Astrocyte of the spinal cord (primary cell): Measurements from ENCODE around the gene C2CD4A.

ENCODE experiments used
- DNase-seq: peaks from one replicate; pipeline ENCODE4 v3.0.0; 2011; ENCODE audit warnings: low read depth, low spot score
- H3K4me3 ChIP-seq: 2 replicates; pipeline ENCODE4 v1.5.1; 2011; ENCODE audit warnings: low read depth, mild to moderate bottlenecking, low read length, moderate library complexity
- CTCF ChIP-seq: IDR thresholded peaks from 2 replicates; pipeline ENCODE4 v1.5.1; 2012; ENCODE audit warnings: low read depth, mild to moderate bottlenecking, low read length, inconsistent platforms
- in situ Hi-C: cut with HindIII; loops from 2 replicates; pipeline ENCODE4 v1.10.0; 2017; ENCODE audit warnings: low sequenced_read_pairs

C2CD4A gene

GRCh38 chr15:62053439-62054085, 13.2 kb upstream of the C2CD4A start:
- in situ Hi-C loops: no loop called here
- no peak for TF ChIP-seq CTCF
- no peak overlapping the region for H3K4me3 ChIP-seq
- DNase-seq: no peak

DNA sequence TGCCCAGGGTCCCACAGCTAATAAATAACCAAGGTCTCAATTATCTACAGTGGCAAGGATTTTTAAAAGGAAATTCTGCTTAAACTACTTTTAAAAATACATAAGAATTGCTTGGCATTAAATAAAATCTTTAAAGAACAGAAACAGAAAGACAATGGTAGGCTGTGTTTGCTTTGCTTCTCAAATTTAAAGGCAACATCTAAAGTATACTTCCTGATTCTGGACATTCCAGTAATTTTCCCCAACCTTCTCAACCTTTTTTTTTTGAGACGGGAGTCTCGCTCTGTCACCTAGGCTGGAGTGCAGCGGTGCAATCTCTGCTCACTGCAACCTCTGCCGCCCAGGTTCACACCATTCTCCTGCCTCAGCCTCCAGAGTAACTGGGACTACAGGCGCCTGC, 11.8 kb upstream of the C2CD4A start:
- no peak overlapping the region for H3K4me3 ChIP-seq
- no peak for DNase-seq
- in situ Hi-C loops: no loop called here
- no peak for TF ChIP-seq CTCF

GRCh38 chr15:62057341-62057980, 9.3 kb upstream of the C2CD4A start:
- no peak for DNase-seq
- in situ Hi-C loops: no loop called here
- no peak for TF ChIP-seq CTCF
- H3K4me3 ChIP-seq: no peak overlapping the region

- no peak for TF ChIP-seq CTCF
- no peak overlapping the region for H3K4me3 ChIP-seq
- no peak for DNase-seq
- in situ Hi-C loops: no loop called here
Measured at GRCh38 chr15:62058327-62059028, 8.3 kb upstream of the C2CD4A start.

GRCh38 chr15:62059108-62059815, 7.5 kb upstream of the C2CD4A start:
- in situ Hi-C loops: no loop called here
- no peak for TF ChIP-seq CTCF
- DNase-seq: peak; percentile 9
- peak overlapping the region; percentile 81 for H3K4me3 ChIP-seq

DNA sequence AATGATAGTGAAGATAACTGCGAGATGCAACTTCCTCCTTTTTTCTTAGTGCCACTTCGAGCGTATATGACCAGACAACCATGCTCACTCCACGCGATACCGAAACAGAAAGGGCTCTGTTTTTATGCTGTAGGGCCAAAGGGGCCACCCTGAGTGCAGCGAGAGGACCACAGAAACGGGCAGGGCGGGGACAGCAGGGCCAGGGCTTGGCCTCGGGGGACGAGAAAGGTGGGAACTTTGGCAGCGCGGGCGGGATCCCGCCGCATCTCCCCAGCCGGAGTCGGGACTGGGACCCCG, 7.0 kb upstream of the C2CD4A start:
- DNase-seq: peak; percentile 53
- peak overlapping the region; percentile 81 for H3K4me3 ChIP-seq
- in situ Hi-C loops: no loop called here
- no peak for TF ChIP-seq CTCF
